K562 (cell line): Measurements from ENCODE around the gene SPDYE6. TPM values are rescaled to one million over a fixed set of nuclear protein-coding genes. Genes with fewer than 3 reads are reported as not detected.
A peak's percentile ranks its signal among the peaks of the same experiment; 100 is the strongest.
"Not testable (repeated sequence)": the region's sequence is repeated elsewhere in the genome, so short reads cannot be mapped to it uniquely, and the experiment has no call there.

Experiments used
- ATAC-seq: fragments of 200-7000 bp; cut with Tn5 transposase; 3 replicates; pipeline ENCODE4 v1.9.1; 2020; ENCODE audit warnings: moderate library complexity
- BruUV-seq: library from RNA; stranded (reverse); fragments of 400-500 nt; replicated peaks from 2 replicates; lab custom pipeline; 2021; lab: Mats Ljungman, UMichigan
- CTCF ChIA-PET: fragments of 300-600 bp; formaldehyde crosslinking; extraction: SDS; loops from one replicate; lab custom pipeline; 2021; ENCODE audit warnings: low intra/inter-chr PET ratio; lab: Yijun Ruan, JAX
- POLR2A ChIA-PET: fragments of 300-600, 350-650 bp; sonication (Branson Sonifier 250); formaldehyde crosslinking; extraction: SDS; loops from one replicate; lab custom pipeline; 2021; ENCODE audit warnings: antibody characterized with exemption, inconsistent platforms; lab: Yijun Ruan, JAX
- DNase-seq, 4 experiments: peaks; one replicate each; pipeline versions ENCODE4 v3.0.0 to v3.0.0-alpha.2; 2011 to 2018; ENCODE audit warnings: low spot score in 3 of 4, mixed read lengths in 3 of 4; ENCODE audit errors: extremely low read depth in 1 of 4
- FAIRE-seq: peaks from 2 replicates; lab custom pipeline; 2011; peaks lifted over from hg19 to GRCh38; lab: Jason Lieb, UNC
- H2AFZ ChIP-seq: 2 replicates; pipeline ENCODE4 v1.6.0; 2011; ENCODE audit warnings: low read depth, low read length, control low read depth, inconsistent platforms
- H3K27ac ChIP-seq: fragments of 200-600 bp; 3 replicates; pipeline ENCODE4 v1.8.0; 2011; ENCODE audit warnings: low read depth, mild to moderate bottlenecking, control low read depth, inconsistent platforms, low read length, moderate library complexity, mixed read lengths; ENCODE audit errors: extremely low read depth
- H3K27me3 ChIP-seq, 2 experiments: fragments of 300-600 bp in 1 of 2; 2 replicates in 1 of 2; 3 replicates in 1 of 2; pipeline versions ENCODE4 v1.6.0 to v1.8.0; 2011; ENCODE audit warnings: inconsistent platforms in 2 of 2, low read length in 2 of 2, mild to moderate bottlenecking in 1 of 2, mixed read lengths in 1 of 2, moderate library complexity in 1 of 2; ENCODE audit not compliant: control insufficient read depth in 2 of 2, insufficient read depth in 2 of 2
- H3K36me3 ChIP-seq: fragments of 300-600 bp; 3 replicates; pipeline ENCODE4 v1.8.0; 2011; ENCODE audit warnings: mild to moderate bottlenecking, low read length, inconsistent platforms; ENCODE audit not compliant: control insufficient read depth, insufficient read depth
- H3K4me1 ChIP-seq, 2 experiments: fragments of 200-600 bp in 1 of 2; replicated peaks in 1 of 2; 2 replicates in 1 of 2; 3 replicates in 1 of 2; pipeline versions ENCODE4 v1.5.1 to v1.8.0; 2011; ENCODE audit warnings: inconsistent platforms in 2 of 2, low read length in 2 of 2, mild to moderate bottlenecking in 1 of 2, mixed read lengths in 1 of 2, moderate library complexity in 1 of 2; ENCODE audit not compliant: control insufficient read depth in 2 of 2, insufficient read depth in 2 of 2
- H3K4me2 ChIP-seq: 2 replicates; pipeline ENCODE4 v1.6.1; 2011; ENCODE audit warnings: low read length, control low read depth, inconsistent platforms, mixed read lengths; ENCODE audit not compliant: insufficient read depth
- H3K4me3 ChIP-seq: fragments of 200-600 bp; sonication (generic), shearing (Covaris generic); 2 replicates; pipeline ENCODE4 v1.5.1; 2016; ENCODE audit warnings: control low read depth, inconsistent platforms
- H3K79me2 ChIP-seq: fragments of 200-600 bp; 3 replicates; pipeline ENCODE4 v1.8.0; 2011; ENCODE audit warnings: low read length, inconsistent platforms; ENCODE audit not compliant: control insufficient read depth, insufficient read depth
- H3K9ac ChIP-seq, 2 experiments: 2 replicates each; pipeline versions ENCODE4 v1.6.0 to v1.6.1; 2011; ENCODE audit warnings: low read depth in 2 of 2, low read length in 2 of 2, control low read depth in 1 of 2, inconsistent platforms in 1 of 2, mild to moderate bottlenecking in 1 of 2, mixed read lengths in 1 of 2; ENCODE audit not compliant: insufficient read depth in 1 of 2
- H3K9me1 ChIP-seq: one replicate; pipeline ENCODE4 v1.6.0; 2011; ENCODE audit warnings: inconsistent platforms, mild to moderate bottlenecking, low read length, moderate library complexity; ENCODE audit not compliant: control insufficient read depth, insufficient read depth
- H3K9me3 ChIP-seq: replicated peaks from 2 replicates; pipeline ENCODE4 v1.5.1; 2011; ENCODE audit warnings: low read depth, low read length, inconsistent platforms; ENCODE audit not compliant: control insufficient read depth, insufficient read depth
- H4K20me1 ChIP-seq: replicated peaks from 2 replicates; pipeline ENCODE4 v1.6.1; 2011; ENCODE audit warnings: low read length, inconsistent platforms, mixed read lengths; ENCODE audit not compliant: control insufficient read depth, insufficient read depth
- WGBS: fragments of 100-300 bp; shearing (Covaris generic); methylation state at CpG from one replicate; pipeline ENCODE4 v1.1.6; 2016; ENCODE audit warnings: low coverage, mixed read lengths; ENCODE audit not compliant: insufficient coverage; ENCODE audit errors: missing lambda C conversion rate; 5-methylcytosine and 5-hydroxymethylcytosine counted together
- in situ Hi-C: fragments of 300-500 bp; cut with MboI; formaldehyde crosslinking; loops from 4 replicates; pipeline ENCODE4 v1.15.0; 2018; ENCODE audit warnings: inconsistent platforms, mixed read lengths
- intact Hi-C: fragments of 100-400 bp; cut with micrococcal nuclease; formaldehyde crosslinking; loops from 2 replicates; pipeline ENCODE4 v1.14.2; 2022
- polyA plus RNA-seq, 8 experiments: library from polyadenylated mRNA; depleted of rRNA in 4 of 8; stranded (reverse) in 5 of 8; unstranded in 3 of 8; fragments of >200 nt; fragmentation: Nextera tagmentation in 2 of 8; fragmentation: Illumina TruSeq in 1 of 8; extraction: Ambion mirVana in 2 of 8; extraction: Trizol in 1 of 8; gene quantifications; 2 replicates each; pipeline versions ENCODE4 v1.2.1 to v1.2.3, GENCODE V29; 2011 to 2014; ENCODE audit warnings: inconsistent platforms in 1 of 8, missing spikeins in 1 of 8
- total RNA-seq, 7 experiments: library from RNA; depleted of rRNA in 6 of 7; stranded (reverse); fragments of >200 nt in 6 of 7; fragmentation: Illumina TruSeq in 2 of 7; extraction: Trizol in 2 of 7; gene quantifications; 2 replicates each; pipeline versions ENCODE4 v1.2.1 to v1.2.3, GENCODE V29; 2011 to 2021; ENCODE audit warnings: low replicate concordance in 1 of 7

SPDYE6 gene
- total and polyA plus RNA-seq, 9 of the 15 experiments (the other 6 are each of a cell fraction or from before 2014, with no cell fraction given): 0.24 to 0.35 TPM; not detected in 7

- peaks cover 24% of the 10 kb centered on the region in 2 experiments; a peak in 4 of 5 replicates for H3K27me3 ChIP-seq
- H3K9me1 ChIP-seq, H3K4me3 ChIP-seq, ATAC-seq, H2AFZ ChIP-seq, BruUV-seq, H3K4me2 ChIP-seq, H3K9ac ChIP-seq, H3K36me3 ChIP-seq, H3K79me2 ChIP-seq, H3K27ac ChIP-seq, H3K9me3 ChIP-seq, H4K20me1 ChIP-seq, intact Hi-C loops, CTCF ChIA-PET, H3K4me1 ChIP-seq: not testable (repeated sequence)
- in situ Hi-C loops: loop anchor here (5.0 kb wide), 1 partner anchor 53 kb away; no protein-coding TSS in a partner anchor
- DNase-seq (peak in 1 of 4 experiments; percentile 7), FAIRE-seq (peak; percentile 26)
- WGBS: 30% methylated on average over 8 of the region's 9 CpGs
- POLR2A ChIA-PET: interaction anchor here (0.6 kb wide), 1 partner anchor 15 kb away, joined by 3 read pairs; no protein-coding TSS in a partner anchor
Observed at GRCh38 chr7:102329366-102329765, 26.9 kb downstream of the SPDYE6 start.

- intact Hi-C loops, BruUV-seq, ATAC-seq: not testable (repeated sequence)
Observed at GRCh38 chr7:102328863-102329262, 27.4 kb downstream of the SPDYE6 start.

More at GRCh38 chr7:102328863-102329262, 27.4 kb downstream of the SPDYE6 start:
- H3K27me3 ChIP-seq: peaks cover 24 to 29% of the 10 kb centered on the region in 2 experiments; a peak in 4 of 5 replicates
- H3K9me3 ChIP-seq, H3K79me2 ChIP-seq, H3K4me2 ChIP-seq, FAIRE-seq, H4K20me1 ChIP-seq, H3K4me1 ChIP-seq, H3K4me3 ChIP-seq, H2AFZ ChIP-seq, CTCF ChIA-PET, DNase-seq, H3K9me1 ChIP-seq, H3K27ac ChIP-seq, H3K9ac ChIP-seq, H3K36me3 ChIP-seq: not testable (repeated sequence)
- WGBS: 19% methylated on average over 3 of the region's 5 CpGs
- POLR2A ChIA-PET: interaction anchor here (0.6 kb wide), 1 partner anchor 14 kb away, joined by 3 read pairs; no protein-coding TSS in a partner anchor
- in situ Hi-C loops: loop anchor here (5.0 kb wide), 1 partner anchor 53 kb away; no protein-coding TSS in a partner anchor
